22Rv1 (cell line): ENCODE data around the gene C3orf20.

Source experiments
- CTCF ChIP-seq: fragments of 450-650 bp; IDR thresholded peaks from 2 replicates; pipeline ENCODE4 v1.5.1; 2017; ENCODE audit warnings: mild to moderate bottlenecking
- ZFX ChIP-seq: fragments of 450-650 bp; IDR thresholded peaks from 2 replicates; pipeline ENCODE4 v1.6.1; 2017; ENCODE audit warnings: antibody characterized with exemption, borderline replicate concordance

GRCh38 chr3:14647976-14648955, 26.7 kb upstream of the C3orf20 start:
- TF ChIP-seq ZFX (no peak), CTCF (no peak)
